G401.6 (cell line): ENCODE results near the gene UBAC2.
"Not testable (repeated sequence)": the region's sequence is repeated elsewhere in the genome, so short reads cannot be mapped to it uniquely, and the experiment has no call there.

Experiments used
- FAIRE-seq: peaks from 2 replicates; lab custom pipeline; 2012; peaks lifted over from hg19 to GRCh38; lab: Jason Lieb, UNC

The UBAC2 gene

DNA sequence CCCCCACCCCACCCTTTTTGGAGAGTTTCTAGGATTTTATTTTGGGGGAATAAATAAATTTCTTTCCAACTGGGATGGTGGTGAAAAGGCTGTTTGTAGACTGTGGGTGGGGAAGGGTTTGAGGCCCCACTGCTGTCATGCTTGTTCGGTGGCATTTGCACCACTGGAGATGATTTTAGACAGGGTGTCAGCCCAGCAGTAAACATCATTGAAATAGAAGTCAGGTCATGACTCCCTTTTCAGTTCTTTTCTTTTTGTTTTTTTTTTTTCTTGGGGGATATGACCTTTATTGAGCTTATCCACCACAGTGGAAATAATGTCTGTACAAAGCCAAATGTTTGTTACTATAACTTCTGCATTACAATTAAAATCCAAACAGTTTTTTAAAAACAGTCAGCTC, 14.1 kb downstream of the UBAC2 start:
- no peak for FAIRE-seq

DNA sequence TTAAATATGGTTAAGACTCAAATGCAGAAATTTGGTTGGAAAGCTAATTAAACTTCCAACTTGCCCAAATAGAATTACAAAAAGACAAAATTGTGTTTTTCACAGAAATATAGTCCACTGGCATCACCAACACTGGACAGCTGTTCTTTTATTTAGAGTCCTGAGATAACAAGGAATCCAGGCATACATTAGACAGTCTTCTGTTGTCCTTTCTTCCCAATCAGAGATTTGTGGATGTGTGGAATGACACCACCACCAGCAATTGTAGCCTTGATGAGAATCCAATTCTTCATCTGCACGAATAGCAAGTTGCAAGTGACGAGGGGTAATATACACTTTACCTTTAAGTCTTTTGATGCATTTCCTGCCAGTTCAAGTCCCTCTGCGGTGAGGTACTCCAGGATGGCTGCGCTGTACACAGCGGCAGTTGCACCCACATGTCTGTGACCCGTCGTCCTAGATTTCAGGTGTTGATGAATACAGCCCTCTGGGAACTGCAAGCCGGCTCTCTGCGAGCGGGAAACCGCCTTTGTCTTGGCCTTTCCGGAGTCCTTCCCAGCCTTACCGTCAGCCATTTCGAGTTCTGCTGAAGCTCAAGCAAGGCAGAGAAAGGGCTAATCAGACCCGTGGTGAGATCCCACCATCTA, 14.7 kb downstream of the UBAC2 start:
- FAIRE-seq, result no peak

DNA sequence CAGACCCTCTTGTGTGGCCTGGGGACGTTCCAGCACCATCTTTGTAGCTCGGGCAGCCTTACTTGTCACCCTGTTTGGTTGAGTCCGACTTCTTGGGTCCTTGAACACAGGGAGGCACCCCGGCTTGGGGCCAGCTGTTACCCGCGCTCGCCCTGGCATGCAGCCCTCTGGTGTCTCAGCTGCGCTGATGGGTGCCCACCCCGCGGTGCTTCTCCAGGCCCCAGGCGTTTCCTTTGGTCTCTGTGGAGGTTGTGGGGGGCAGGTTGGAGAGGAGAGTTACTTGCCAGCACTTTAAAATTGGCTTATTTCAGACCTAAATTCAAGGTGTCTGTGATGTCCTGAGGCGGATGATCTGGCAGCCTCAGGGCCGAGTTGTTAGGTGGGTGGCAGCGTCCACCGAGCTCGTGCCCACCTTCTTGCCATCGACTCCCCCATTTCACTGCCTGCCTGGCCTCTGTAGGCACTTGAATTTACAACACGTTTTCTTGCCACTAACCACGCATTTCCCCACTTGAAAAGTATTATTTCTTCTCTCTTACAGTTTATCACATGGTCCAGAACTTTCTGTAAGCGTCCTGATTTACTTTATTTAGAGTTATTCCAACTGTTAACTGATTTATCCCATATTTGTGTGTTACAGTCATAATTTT, 16.9 kb downstream of the UBAC2 start:
- FAIRE-seq, result no peak

DNA sequence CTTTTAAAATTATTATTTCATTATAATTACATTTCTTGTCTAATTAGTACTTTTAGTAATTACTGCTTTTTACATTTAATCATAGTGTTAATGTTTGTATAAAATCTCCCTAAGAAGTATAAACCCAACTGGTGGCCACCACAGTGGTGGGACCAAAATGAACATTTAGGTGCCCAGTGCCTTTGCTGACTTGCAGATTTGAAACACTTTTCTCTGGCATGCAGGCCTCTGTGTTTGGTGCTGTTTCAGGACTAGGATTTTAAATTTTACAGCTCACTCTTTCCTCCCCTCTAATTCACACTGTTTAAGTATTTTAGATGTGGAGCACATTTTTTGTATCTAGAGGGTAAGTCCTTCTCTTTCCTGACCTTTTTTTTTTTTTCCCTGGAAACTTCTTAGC, 17.5 kb downstream of the UBAC2 start:
- FAIRE-seq, result no peak

DNA sequence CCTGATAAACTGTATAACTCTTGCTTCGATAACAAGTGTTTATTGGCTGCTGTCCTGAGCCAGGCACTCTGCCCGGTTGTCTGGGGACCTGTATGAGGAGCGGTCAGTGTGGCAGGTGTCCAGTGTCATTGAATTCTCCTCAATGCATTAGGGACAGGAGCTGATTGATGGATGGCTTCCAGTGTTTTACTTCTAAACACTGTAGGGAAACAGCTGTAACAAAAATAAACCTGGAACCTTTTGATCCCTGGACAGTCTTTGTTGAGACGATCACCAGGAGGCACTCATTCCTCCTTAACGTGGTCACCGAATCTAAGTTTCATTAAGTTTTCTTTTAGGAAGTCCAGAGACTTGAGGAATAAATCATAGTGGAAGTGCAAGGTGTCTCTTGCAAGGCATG, 17.9 kb downstream of the UBAC2 start:
- no peak for FAIRE-seq

DNA sequence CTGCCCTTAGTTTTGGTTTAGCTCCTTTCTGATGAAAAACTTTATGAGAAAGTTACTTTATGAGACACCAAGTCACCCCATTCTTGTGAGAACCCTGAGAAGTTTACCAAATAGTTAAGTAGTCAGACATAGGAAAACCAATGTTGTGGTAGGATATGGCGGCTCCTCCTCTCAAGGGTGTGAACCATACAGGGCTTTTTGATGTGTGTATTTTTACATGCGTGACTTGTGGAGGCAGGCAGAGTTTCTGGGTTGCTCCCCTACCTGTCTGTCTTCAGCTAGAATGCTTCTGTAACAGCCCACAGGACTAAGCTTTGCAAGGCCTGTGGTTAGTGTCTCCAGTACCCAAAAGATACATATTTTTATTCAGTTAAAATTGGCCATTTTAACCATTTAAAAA, 18.3 kb downstream of the UBAC2 start:
- no peak for FAIRE-seq

DNA sequence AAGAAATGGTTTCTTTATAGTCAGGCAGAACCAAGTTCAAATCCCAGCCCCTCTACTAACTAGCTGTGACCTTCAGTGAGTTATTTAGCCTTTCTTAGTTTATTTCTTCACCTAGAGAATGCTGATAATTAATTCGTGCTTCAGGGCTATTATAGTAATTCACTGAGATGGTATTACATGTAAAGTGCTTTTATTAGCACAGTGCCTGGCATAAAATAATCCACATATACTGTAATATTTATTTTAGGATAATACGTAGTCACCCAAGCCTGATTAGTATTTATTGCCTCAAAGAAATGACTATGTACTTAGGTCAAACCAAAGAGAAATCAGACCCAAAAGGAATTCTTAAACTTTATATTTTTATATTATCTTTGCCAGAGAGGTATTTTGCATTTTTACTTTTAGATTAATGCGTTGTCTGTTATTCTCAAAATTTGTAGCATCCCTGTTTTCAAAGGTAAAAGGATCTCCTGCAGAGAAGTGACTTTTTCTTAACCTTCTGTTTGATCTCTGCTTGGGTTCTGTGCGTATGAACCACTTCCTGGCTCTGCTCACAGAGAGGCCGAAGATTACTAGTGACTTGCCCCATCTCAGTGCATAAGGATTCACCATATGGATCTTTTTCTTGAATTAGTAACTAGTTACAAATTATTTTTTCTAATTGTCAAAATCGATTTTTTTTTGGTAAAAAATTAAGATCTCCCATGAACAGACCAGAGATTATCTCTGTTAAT, 19.7 kb downstream of the UBAC2 start:
- FAIRE-seq, result no peak

DNA sequence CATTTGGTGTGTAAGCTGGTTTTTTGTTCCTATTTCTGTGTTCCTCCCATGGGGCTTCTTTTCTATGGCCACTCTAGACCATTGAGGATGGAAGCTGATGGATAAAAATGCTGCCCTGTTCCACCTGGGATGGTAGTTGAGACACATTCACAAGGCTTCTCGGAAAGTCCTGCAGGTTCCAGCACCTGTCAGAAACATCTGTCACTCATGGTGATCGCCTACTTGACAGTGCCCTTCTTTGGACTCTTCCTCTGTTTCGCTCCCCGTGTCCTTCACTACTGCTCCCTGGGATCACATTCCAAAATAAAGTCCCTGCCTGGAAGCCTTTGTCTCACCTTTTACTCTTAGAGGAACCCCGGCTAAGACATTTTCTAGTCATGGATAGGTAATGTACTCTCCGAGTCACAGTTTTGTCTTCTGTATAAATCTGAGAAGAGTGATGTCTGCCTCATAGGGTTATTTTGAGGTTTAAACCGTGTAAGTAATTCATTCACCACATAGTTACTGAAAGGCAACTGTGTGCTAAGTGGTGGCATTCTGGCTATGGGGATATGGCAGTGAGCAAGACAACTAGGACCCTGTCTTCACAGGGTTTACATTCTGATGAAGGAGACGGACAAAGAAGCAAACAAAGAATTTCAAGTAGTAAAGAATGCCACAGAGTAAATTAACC, 21.0 kb downstream of the UBAC2 start:
- no peak for FAIRE-seq

DNA sequence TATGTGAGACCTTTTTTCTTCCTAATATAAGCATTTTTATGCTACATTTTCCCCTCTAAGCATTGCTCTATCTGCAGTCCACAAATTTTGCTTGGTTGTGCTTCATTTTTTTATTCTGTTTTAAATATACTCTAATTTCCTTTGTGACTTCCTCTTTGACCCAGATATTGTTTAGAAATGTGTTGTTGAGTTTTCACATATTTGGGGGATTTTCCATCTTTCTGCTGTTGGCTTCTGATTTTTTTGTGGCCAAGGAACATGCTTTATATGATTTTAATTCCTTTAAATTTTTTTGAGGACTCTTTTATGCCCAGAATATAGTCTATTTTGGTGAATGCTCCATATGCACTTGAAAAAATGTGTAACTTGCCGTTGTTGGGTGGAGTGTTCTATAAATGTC, 22.9 kb downstream of the UBAC2 start:
- FAIRE-seq, result no peak

DNA sequence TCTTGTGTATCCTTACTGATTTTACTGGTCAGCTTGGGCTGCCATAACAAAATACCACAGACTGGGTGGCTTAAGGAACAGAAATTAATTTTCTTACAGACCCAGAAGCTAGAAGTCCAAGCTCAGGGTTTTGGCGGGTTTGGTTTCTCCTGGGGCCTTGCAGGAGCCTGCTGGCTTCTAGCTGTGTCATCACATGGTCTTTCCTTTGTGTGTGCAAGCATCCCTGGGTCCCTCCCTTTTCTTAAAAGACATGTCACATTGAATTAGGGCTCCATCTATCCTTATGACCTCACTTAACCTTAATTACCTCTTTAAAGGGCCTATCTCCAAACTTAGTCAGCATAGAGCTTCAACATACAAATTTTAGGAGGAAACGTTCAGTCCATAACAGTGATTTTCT, 23.4 kb downstream of the UBAC2 start:
- no peak for FAIRE-seq

DNA sequence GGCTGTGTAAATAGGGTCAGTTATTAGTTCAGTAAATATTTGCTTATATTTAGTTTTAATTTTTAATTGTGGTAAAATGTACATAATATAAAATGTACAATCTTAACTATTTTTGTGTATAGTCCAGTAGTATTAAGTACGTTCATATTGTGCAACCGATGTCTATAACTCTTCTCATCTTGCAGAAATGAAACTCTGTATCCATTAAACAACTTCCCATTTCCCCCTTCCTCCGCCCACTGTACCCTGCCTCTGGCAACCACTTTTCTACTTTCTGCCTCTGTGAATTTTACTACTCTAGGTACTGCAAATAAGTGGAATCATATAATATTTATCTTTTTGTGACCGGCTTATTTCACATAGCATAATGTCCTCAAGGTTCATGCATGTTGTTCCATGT, 24.4 kb downstream of the UBAC2 start:
- FAIRE-seq, result no peak

DNA sequence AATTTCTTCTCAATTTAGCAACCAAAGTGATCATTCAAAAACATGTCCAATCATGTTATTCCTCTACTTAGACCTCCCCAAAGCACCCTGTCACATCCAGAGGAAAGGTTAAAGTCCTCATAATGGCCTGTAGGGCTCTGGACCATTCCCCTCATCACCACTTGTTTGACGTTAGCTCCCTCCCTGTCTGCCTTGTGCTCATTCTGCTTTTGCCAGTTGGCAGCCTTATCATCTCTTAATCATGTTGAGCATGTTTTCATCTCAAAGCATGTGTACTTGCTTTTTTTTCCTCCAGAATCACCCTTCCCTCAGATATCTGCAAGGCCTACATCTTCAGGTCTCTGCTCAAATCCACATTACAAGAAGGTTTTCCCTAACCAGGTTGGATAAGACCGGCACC, 25.9 kb downstream of the UBAC2 start:
- FAIRE-seq, result no peak

DNA sequence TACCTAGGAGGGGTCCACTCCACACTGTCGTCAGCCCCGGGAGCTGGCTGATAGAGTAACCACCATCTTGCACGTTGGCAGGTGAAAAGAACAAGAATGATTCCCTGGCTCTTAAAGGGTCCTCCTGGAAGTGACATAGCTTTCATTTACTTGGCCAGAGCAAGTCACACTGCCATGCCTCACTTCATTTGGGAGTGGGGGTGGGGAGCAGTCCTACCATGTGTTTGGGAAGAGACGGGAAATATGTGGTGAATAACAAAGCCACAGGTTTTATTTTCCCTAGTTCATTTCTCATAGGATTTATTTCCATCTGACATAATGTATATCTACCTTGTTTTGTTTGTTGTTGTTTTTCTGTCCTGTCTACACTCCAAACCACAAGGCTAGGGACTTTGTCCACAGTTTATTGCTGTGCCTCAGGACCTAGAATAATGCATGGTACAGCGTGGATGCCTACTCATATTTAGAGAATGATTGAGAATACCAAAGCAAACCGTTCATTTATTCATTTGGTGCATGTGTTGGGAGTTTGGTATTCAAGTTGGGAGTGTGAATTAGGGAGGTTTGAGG, 26.8 kb downstream of the UBAC2 start:
- no peak for FAIRE-seq

DNA sequence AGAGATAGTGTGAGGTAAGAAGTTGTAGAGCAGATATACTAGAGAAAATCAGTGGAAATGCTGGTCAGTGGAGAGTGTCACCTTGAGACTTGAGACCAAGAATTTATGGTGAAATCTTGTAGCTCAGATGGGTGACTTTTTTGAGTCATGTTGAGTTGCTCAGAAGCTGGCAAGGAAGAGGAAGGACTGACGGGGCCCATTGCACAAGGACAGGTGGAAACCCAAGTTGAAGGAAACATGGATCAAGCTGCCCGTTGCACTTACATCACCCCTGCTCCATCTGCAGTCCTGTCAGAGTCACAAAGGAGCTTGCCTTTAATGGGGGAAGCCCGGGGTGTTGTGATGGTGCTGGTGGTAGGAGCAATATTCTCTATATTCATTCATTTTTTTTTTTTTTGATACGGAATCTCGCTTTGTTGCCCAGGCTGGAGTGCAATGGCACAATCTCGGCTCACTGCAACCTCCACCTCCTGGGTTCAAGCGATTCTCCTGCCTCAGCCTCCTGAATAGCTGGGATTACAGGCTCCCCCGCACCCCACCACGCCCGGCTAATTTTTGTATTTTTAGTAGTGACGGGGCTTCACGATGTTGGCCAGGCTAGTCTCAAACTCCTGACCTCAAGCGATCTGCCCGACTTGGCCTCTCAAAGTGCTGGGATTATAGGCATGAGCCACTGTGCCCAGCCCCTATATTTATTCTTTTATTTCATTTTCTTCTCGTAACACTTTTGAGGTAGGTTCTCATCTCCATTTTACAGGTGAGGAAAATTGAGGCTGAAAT, 27.4 kb downstream of the UBAC2 start:
- FAIRE-seq, result no peak

DNA sequence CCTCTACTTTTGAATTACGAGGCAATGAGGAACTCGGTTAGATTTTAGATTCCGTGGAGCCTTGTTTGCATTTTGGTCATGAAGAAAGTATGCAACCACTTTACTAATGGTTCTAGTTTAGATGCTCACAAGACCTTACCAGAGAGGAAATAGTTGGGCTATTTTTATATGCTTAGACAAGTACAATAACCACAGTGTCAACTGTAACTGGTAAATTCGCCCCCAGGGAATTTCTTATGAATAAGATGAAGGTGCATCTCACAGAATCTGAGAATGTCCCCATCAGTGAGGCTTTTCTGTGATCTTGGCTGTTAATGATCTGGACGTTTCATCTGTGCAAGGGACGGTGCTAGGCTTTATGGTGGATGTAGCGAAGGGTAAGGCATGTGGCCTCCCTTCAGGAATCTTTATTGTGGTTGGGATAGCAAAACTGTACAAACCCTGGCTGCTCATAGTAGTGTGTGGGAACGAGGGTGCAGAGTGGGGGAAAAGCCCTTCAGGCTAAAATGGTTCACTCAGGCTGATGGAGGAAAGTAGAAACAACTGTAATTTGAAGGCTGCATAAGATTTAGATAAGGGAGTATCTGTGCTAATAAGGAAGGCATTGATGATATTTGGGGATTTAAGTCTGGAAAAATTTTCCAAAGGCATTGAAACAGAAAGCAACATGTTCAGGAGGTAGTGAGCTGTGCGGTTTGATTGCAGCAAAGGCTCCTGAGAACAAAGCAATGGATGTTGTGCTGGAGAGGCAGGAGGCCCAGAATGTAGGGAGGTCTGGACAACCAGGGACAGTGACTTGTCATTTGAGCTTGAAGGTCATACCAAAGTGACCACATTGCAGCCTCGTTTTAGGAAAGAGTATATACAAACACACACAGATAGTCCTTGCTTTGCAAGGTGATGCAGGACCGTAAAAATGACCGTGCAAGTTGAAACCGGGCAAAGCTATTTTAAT, 28.4 kb downstream of the UBAC2 start:
- FAIRE-seq, result no peak

DNA sequence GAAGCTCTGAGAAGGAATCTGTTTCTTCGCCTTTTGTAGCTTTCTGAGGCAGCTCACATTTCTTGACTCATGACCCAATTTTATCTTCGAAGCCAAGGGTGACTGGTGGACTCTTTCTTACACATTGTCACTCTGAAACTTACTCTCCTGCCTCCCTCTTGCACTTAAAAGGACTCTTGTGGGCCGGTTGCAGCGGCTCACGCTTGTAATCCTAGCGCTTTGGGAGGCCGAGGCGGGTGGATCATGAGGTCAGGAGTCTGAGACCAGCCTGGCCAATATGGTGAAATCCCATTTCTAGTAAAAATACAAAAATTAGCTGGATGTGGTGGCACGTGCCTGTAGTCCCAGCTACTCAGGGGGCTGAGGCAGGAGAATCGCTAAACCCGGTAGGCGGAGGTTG, 29.9 kb downstream of the UBAC2 start:
- not testable (repeated sequence) for FAIRE-seq

DNA sequence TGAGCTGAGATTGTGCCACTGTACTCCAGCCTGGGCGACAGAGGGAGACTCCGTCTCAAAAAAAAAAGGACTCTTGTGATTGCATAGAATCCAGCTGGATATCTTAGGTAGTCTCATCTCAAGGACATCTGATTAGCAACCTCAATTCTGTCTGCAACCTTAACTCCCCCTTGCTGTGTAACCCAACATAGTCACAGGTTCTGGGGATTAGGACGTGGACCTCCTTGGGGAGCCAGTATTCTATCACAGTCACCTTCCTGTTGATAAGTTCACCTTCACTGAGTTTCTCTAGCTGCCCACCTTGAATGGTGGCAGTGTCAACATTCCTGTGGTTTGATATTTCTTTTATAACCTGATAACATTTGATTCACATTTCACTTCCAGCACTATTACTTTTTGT, 30.3 kb downstream of the UBAC2 start:
- no peak for FAIRE-seq

DNA sequence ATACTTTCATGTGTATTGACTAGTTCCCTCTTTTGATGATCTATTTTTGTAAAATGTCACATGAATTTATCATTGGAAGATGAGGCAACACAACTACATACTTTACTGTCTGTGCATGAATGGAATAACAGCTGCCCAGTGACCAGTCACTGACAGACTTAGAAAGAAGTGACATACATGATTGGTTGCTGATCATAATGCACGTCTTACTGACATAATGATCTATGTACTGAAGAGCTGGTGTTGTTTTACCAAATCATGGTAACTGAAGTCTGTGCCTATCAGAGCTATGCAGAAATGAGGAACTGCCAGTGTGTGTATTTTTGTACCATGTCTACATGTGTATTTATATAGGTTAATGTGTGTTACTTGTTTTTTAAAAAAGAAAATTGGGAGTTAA, 31.1 kb downstream of the UBAC2 start:
- FAIRE-seq, result no peak

DNA sequence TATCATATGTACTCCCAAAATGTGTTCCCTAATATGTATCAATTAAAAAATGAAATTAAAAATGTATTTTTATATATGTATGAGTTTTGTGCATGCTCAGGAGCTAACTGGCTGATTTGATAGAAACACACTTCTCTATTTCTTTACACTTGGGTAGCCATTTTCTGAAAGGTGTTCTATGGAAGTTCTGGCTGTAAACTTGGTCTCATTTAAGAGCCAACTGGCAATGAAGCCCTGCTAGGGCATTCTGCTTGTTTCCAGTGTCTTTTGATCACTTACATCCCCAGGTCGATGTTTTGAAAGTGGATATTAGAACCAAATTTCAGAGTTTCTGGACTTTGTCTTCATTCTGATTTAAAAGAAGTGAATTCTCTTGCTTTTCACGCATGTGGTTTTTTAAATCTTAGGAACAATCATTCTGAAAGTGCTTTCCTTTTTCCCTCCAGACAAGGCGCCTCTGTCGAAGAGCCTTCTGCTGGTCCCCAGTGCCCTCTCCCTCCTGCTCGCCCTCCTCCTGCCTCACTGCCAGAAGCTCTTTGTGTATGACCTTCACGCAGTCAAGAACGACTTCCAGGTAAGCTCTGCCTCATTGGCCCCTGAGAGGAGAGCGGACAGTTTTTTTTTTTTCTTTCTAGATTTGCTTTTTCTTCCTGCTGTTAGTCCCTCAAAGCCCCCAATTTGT, 37.5 kb downstream of the UBAC2 start:
- no peak for FAIRE-seq

DNA sequence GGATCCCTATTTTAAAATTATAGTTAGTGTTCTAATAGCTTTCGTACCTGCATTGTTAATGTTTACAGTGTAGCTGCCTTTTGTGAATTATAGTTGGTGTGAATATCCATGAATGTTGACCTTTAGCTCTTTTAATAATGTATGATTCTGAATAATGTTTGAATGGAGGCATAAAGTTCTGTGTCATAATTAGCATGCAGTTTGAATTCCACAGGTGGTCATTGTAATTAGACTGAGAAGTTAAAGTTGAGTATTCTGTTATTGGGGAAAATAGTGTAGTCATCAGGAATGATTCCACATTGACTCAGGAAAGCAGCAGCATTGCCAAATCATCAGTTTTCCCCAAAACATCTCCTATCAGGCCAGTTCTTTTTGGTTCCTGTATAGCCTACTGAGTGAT, 45.4 kb downstream of the UBAC2 start:
- no peak for FAIRE-seq
